ENCODE data around the gene RSPH9. TPM values are rescaled to one million over a fixed set of nuclear protein-coding genes. Genes with fewer than 3 reads are reported as not detected.

RSPH9 gene
- total RNA-seq, 1 experiment from 2014 or later = 0.28 TPM

DNA sequence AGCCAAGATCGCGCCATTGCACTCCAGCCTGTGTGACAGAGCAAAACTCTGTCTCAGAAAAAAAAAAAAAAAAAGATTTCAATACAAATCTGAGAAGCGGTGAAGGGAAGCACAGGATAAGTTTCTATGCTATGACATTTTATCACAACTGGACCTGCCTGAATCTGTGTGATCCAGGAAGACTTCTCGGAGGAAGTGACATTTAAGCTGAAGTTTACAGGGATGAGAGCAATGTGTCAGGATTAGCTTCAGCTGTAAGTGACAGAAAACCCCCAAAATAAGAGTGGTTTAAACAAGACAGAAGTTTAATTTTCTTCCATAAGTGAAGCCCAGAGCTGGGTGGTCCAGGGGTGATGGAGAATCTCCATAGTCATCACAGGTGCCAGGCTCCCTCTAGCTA lies 76.2 kb downstream of the RSPH9 start:
- TF ChIP-seq, protein P1, sequence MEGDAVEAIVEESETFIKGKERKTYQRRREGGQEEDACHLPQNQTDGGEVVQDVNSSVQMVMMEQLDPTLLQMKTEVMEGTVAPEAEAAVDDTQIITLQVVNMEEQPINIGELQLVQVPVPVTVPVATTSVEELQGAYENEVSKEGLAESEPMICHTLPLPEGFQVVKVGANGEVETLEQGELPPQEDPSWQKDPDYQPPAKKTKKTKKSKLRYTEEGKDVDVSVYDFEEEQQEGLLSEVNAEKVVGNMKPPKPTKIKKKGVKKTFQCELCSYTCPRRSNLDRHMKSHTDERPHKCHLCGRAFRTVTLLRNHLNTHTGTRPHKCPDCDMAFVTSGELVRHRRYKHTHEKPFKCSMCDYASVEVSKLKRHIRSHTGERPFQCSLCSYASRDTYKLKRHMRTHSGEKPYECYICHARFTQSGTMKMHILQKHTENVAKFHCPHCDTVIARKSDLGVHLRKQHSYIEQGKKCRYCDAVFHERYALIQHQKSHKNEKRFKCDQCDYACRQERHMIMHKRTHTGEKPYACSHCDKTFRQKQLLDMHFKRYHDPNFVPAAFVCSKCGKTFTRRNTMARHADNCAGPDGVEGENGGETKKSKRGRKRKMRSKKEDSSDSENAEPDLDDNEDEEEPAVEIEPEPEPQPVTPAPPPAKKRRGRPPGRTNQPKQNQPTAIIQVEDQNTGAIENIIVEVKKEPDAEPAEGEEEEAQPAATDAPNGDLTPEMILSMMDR (IDR thresholded peaks at IDR 0.05) = no peak
- TF ChIP-seq SIN3A (IDR thresholded peaks at IDR 0.05; ENCODE audit: borderline replicate concordance, insufficient read depth, low read depth, low read length) = no peak
- TF ChIP-seq, protein P2, sequence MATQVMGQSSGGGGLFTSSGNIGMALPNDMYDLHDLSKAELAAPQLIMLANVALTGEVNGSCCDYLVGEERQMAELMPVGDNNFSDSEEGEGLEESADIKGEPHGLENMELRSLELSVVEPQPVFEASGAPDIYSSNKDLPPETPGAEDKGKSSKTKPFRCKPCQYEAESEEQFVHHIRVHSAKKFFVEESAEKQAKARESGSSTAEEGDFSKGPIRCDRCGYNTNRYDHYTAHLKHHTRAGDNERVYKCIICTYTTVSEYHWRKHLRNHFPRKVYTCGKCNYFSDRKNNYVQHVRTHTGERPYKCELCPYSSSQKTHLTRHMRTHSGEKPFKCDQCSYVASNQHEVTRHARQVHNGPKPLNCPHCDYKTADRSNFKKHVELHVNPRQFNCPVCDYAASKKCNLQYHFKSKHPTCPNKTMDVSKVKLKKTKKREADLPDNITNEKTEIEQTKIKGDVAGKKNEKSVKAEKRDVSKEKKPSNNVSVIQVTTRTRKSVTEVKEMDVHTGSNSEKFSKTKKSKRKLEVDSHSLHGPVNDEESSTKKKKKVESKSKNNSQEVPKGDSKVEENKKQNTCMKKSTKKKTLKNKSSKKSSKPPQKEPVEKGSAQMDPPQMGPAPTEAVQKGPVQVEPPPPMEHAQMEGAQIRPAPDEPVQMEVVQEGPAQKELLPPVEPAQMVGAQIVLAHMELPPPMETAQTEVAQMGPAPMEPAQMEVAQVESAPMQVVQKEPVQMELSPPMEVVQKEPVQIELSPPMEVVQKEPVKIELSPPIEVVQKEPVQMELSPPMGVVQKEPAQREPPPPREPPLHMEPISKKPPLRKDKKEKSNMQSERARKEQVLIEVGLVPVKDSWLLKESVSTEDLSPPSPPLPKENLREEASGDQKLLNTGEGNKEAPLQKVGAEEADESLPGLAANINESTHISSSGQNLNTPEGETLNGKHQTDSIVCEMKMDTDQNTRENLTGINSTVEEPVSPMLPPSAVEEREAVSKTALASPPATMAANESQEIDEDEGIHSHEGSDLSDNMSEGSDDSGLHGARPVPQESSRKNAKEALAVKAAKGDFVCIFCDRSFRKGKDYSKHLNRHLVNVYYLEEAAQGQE (IDR thresholded peaks at IDR 0.05; ENCODE audit: insufficient read depth in 1 of 2, low read depth in 2 of 2, low read length in 1 of 2) = no peak
- no peak for TF ChIP-seq TCF7L2 (IDR thresholded peaks at IDR 0.05; ENCODE audit: low read depth, low read length)
- no peak for TF ChIP-seq POLR2AphosphoS5 (IDR thresholded peaks at IDR 0.05; ENCODE audit: low read depth, low read length)
- H3K36me3 ChIP-seq (ENCODE audit: control insufficient read depth, insufficient read depth, low read length) = no peaks in the 10 kb centered on the region
- no peaks in the 10 kb centered on the region for H3K27me3 ChIP-seq (ENCODE audit: control insufficient read depth, insufficient read depth, low read length)
- no peak overlapping the region for H3K4me3 ChIP-seq (ENCODE audit: low read depth in 2 of 2, low read length in 2 of 2)
- no peaks in the 10 kb centered on the region for H3K9me3 ChIP-seq (ENCODE audit: control insufficient read depth, insufficient read depth, low read depth, low read length)
- H3K4me1 ChIP-seq (ENCODE audit: control insufficient read depth, insufficient read depth, low read length) = no peaks in the 10 kb centered on the region
- ATAC-seq (no peak), DNase-seq (ENCODE audit: low read depth, low spot score) (no peak)
- ChIA-PET POLR2A (interaction anchor here (0.8 kb wide), 1 partner anchor 29 kb away, joined by 3 read pairs; no protein-coding TSS in a partner anchor), CTCF (interaction anchor here (0.7 kb wide), 2 partner anchors 15 to 283 kb away, joined by 4 to 6 read pairs; no protein-coding TSS in a partner anchor)
- in situ Hi-C loops (cut with HindIII; ENCODE audit: low pct_unique_long_range_greater_than_20kb, low sequenced_read_pairs) = no loop called here
- BruUV-seq (replicated peaks) = no TSS peak
- H3K27ac ChIP-seq (ENCODE audit: low read length) = no peak overlapping the region
- intact Hi-C loops (cut with micrococcal nuclease; ENCODE audit: unreplicated experiment) = no loop called here

Other genes with a start within 250 kb of the RSPH9 start
- 52.7 TPM for gene ABCC10, start 217.5 kb upstream of the RSPH9 start, total RNA-seq (2021; ENCODE audit: unreplicated experiment)
- 19.1 TPM for gene DLK2, start 189.5 kb upstream of the RSPH9 start, total RNA-seq (2021; ENCODE audit: unreplicated experiment)
- gene TJAP1, start 167.5 kb upstream of the RSPH9 start, total RNA-seq (2021; ENCODE audit: unreplicated experiment) = 42.7 TPM
- gene LRRC73, start 134.7 kb upstream of the RSPH9 start, total RNA-seq (2021; ENCODE audit: unreplicated experiment) = 2.9 TPM
- 81.8 TPM for gene YIPF3, start 128.1 kb upstream of the RSPH9 start, total RNA-seq (2021; ENCODE audit: unreplicated experiment)
- gene POLR1C, start 127.9 kb upstream of the RSPH9 start, total RNA-seq (2021; ENCODE audit: unreplicated experiment) = 65.1 TPM
- 86.4 TPM for gene XPO5, start 69.0 kb upstream of the RSPH9 start, total RNA-seq (2021; ENCODE audit: unreplicated experiment)
- gene POLH, start 68.9 kb upstream of the RSPH9 start, total RNA-seq (2021; ENCODE audit: unreplicated experiment) = 28.4 TPM
- 59.4 TPM for gene GTPBP2, start 15.8 kb upstream of the RSPH9 start, total RNA-seq (2021; ENCODE audit: unreplicated experiment)
- 44.2 TPM for gene MAD2L1BP, start 9.2 kb upstream of the RSPH9 start, total RNA-seq (2021; ENCODE audit: unreplicated experiment)
- gene MRPS18A, start 42.8 kb downstream of the RSPH9 start, total RNA-seq (2021; ENCODE audit: unreplicated experiment) = 45.8 TPM
- 98.7 TPM for gene VEGFA, start 125.2 kb downstream of the RSPH9 start, total RNA-seq (2021; ENCODE audit: unreplicated experiment)